ENCODE results near the gene NRBF2. TPM values are rescaled to one million over a fixed set of nuclear protein-coding genes. Genes with fewer than 3 reads are reported as not detected.
"Not testable (repeated sequence)": the region's sequence is repeated elsewhere in the genome, so short reads cannot be mapped to it uniquely, and the experiment has no call there.

NRBF2 gene
- total RNA-seq, 1 donor from 2014 or later = 31.0 TPM

GRCh38 chr10:63094405-63094804 is 38.7 kb upstream of the NRBF2 start:
- Mint-ChIP-seq H3K36me3 (ENCODE audit: unreplicated experiment) (no peaks in the 10 kb centered on the region), H3K9me3 (ENCODE audit: unreplicated experiment) (no peaks in the 10 kb centered on the region), H3K27ac (ENCODE audit: unreplicated experiment) (no peak overlapping the region), H3K4me3 (ENCODE audit: unreplicated experiment) (no peak overlapping the region), H3K4me1 (ENCODE audit: low read depth, unreplicated experiment) (no peaks in the 10 kb centered on the region), H3K27me3 (ENCODE audit: unreplicated experiment) (no peaks in the 10 kb centered on the region)
- no peak for DNase-seq
- no peak for TF ChIP-seq CTCF (IDR thresholded peaks at IDR 0.05; ENCODE audit: partially characterized antibody, unreplicated experiment)

- no peak for DNase-seq
- H3K27me3 Mint-ChIP-seq (ENCODE audit: unreplicated experiment) = no peaks in the 10 kb centered on the region
- no peak overlapping the region for H3K4me3 Mint-ChIP-seq (ENCODE audit: unreplicated experiment)
- H3K27ac Mint-ChIP-seq (ENCODE audit: unreplicated experiment) = no peak overlapping the region
- no peaks in the 10 kb centered on the region for H3K9me3 Mint-ChIP-seq (ENCODE audit: unreplicated experiment)
- H3K36me3 Mint-ChIP-seq (ENCODE audit: unreplicated experiment) = no peaks in the 10 kb centered on the region
- no peaks in the 10 kb centered on the region for H3K4me1 Mint-ChIP-seq (ENCODE audit: low read depth, unreplicated experiment)
- no peak for TF ChIP-seq CTCF (IDR thresholded peaks at IDR 0.05; ENCODE audit: partially characterized antibody, unreplicated experiment)
These were observed 38.2 kb upstream of the NRBF2 start for GRCh38 chr10:63094881-63095280.

GRCh38 chr10:63099734-63100133 is 33.4 kb upstream of the NRBF2 start:
- no peak for TF ChIP-seq CTCF (IDR thresholded peaks at IDR 0.05; ENCODE audit: partially characterized antibody, unreplicated experiment)
- peaks cover 3% of the 10 kb centered on the region for H3K4me1 Mint-ChIP-seq (ENCODE audit: low read depth, unreplicated experiment)
- H3K9me3 Mint-ChIP-seq (ENCODE audit: unreplicated experiment) = no peaks in the 10 kb centered on the region
- no peak for DNase-seq
- H3K4me3 Mint-ChIP-seq (ENCODE audit: unreplicated experiment) = no peak overlapping the region
- no peak overlapping the region for H3K27ac Mint-ChIP-seq (ENCODE audit: unreplicated experiment)
- H3K27me3 Mint-ChIP-seq (ENCODE audit: unreplicated experiment) = no peaks in the 10 kb centered on the region
- no peaks in the 10 kb centered on the region for H3K36me3 Mint-ChIP-seq (ENCODE audit: unreplicated experiment)

- not testable (repeated sequence) for H3K27me3 Mint-ChIP-seq (ENCODE audit: unreplicated experiment); H3K36me3 Mint-ChIP-seq (ENCODE audit: unreplicated experiment); DNase-seq; H3K4me3 Mint-ChIP-seq (ENCODE audit: unreplicated experiment); H3K9me3 Mint-ChIP-seq (ENCODE audit: unreplicated experiment); H3K27ac Mint-ChIP-seq (ENCODE audit: unreplicated experiment); H3K4me1 Mint-ChIP-seq (ENCODE audit: low read depth, unreplicated experiment)
These were observed 32.0 kb upstream of the NRBF2 start for GRCh38 chr10:63101091-63101490.

GRCh38 chr10:63102279-63102883 is 30.7 kb upstream of the NRBF2 start:
- DNase-seq; H3K27me3 Mint-ChIP-seq (ENCODE audit: unreplicated experiment); H3K27ac Mint-ChIP-seq (ENCODE audit: unreplicated experiment); H3K4me1 Mint-ChIP-seq (ENCODE audit: low read depth, unreplicated experiment); H3K9me3 Mint-ChIP-seq (ENCODE audit: unreplicated experiment); H3K4me3 Mint-ChIP-seq (ENCODE audit: unreplicated experiment); H3K36me3 Mint-ChIP-seq (ENCODE audit: unreplicated experiment): not testable (repeated sequence)

GRCh38 chr10:63103178-63103577 is 29.9 kb upstream of the NRBF2 start:
- not testable (repeated sequence) for H3K27me3 Mint-ChIP-seq (ENCODE audit: unreplicated experiment); H3K27ac Mint-ChIP-seq (ENCODE audit: unreplicated experiment); H3K36me3 Mint-ChIP-seq (ENCODE audit: unreplicated experiment); H3K4me3 Mint-ChIP-seq (ENCODE audit: unreplicated experiment); DNase-seq; H3K9me3 Mint-ChIP-seq (ENCODE audit: unreplicated experiment); H3K4me1 Mint-ChIP-seq (ENCODE audit: low read depth, unreplicated experiment)
